DMS114 treated with DMSO at 0.1 percent for 48 hours (cell line): ENCODE measurements around the gene SETBP1.

Experiments used
- DNase-seq: peaks from one replicate; lab custom pipeline; 2025; ENCODE audit not compliant: unreplicated experiment; lab: John Stamatoyannopoulos, UW

Gene SETBP1

DNA sequence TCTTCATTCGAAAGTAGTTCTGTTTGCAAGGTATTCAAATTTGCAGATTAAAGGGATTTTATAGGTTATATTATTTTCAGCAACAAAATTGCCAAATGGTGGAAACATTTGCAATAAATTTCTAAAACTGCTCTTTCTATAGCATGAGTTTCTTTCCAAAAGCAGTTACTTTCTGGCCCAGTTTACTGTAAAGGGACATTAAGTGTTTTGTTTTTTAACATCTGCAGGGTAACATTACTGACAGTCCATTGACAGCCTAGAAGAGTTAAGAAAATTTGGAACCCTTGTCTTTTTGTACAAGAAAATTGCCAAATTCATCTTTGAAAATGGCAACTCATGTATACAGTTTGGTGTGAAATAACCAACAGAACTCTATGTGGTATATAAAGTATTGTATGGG, 375.1 kb downstream of the SETBP1 start:
- no peak for DNase-seq

DNA sequence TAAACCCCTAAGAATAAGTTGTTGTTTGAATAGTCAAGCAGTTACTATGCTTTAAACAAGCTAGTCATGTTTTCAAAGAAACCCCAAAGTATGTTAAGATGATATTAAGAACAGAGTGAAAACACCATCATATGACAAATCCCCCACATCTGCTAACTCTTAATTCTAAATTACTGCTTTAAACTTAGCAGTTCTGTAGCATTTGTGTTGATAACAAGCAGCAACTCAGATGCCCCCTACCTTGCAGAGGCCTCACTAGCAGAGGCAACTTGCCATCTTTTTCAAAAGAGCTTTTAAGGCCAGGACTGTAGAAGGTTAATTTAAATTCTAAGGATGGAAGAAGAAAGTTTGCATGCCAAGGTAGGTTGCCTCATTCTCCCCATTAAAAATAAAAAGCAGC, 376.2 kb downstream of the SETBP1 start:
- DNase-seq, result no peak

DNA sequence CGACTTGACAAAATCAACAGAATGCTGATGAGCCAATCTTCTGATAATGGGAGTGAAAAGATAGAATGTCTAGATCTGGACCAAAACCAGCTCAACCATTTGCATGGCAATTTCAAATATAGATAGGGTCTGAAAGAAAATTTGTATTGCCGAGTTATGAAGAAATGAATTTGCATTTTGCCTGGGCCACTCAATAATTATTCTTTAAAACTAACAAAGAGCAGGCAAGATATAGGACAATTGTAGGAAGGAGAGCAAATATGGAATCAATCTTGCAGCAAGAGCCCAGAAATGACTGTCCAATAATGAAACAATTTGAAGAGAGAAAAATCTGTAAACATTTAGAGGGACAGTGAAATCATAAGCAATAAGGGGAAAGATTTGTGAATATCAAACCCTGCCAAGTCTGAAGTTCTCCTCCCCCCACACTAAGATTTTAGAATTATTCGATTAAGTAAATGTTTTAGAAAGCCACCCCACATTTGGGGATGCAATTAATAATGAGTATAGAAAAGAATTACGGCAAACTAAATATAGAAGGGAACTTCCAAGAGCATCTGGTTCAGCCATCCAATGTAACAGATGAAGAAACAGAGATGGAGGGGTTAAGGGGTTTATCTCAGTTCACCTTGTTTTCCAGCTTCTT, 377.4 kb downstream of the SETBP1 start:
- no peak for DNase-seq

DNA sequence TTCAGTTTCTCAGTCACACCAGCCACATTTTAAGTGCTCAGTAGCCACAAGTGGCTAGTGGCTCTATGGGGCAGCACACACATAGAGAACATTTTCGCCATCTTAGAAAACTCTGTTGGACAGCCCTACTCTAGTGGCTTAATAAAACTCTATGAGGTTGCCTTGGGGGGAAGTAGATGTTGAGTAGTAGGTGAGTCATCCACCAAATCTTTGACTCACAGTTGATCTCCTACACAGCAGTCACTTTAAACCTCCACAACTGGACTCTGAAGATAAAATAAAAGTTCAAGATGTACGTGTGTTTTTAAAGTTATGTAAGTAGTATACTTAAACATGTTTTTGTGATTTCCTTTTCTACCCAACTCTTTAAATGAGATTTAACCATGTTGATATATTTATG, 379.0 kb downstream of the SETBP1 start:
- no peak for DNase-seq

DNA sequence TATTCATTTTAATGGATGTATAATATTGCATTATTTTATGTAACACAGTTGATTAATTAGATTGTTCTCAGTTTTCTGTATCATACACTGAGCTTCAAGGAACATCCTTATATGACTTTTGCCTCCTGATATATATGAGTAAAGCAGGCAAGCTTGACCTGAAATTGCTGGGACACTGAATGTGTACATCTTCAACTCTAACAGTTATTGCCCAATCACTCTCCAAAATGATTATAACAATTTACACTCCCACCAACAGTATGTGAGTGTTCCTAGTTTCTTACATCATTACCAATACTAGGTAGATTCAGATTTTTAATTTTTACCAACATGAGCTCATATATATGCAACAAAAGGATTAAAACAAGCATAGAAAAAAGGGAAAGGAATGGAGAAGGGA, 379.4 kb downstream of the SETBP1 start:
- DNase-seq, result no peak

DNA sequence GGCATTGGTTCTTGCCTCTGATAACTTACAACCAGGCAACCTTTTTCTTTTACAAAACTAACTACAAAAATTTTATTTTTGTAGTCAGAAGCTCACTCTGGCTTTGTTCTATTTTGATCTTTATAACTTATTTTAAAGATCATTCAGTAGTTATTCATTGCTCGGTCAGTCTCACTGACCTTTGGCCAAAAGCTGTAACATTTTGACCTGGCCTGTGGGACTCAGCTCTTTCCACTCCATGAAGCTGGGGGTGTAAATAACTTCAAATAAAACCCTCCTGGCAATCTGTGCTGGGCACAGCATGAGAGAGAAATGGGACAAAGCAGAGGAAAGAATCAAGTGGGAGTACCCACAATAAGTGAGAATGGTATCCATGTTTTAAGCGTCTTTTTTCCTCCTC, 380.7 kb downstream of the SETBP1 start:
- no peak for DNase-seq

DNA sequence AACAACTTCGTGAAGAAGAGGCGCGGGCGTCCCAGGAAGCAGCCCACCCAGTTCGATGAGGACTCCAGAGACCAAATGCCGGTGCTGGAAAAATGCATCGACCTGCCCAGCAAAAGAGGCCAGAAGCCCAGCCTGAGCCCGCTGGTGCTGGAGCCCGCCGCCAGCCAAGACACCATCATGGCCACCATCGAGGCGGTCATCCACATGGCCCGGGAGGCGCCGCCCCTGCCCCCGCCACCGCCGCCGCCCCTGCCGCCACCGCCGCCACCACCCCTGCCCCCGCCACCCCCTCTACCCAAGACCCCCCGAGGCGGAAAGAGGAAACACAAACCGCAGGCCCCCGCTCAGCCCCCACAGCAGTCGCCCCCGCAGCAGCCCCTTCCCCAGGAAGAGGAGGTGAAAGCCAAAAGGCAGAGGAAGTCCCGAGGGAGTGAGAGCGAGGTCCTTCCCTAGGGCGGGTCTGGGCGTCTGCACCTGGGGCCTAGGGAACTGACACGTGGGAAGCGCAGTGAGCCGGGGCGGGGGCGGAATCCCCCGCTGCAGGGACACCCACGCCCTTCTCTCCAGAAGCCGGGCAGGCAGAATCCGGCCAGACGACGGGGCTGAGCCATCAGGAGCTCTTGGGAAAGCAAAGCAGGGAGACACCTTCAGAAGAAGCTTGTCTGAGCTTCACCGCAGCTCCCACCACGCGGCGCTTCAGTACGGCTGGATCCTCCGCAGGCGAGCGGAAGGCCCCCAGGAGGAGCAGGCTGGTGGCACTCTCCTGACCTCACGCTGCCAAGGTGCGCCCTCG, 382.8 kb downstream of the SETBP1 start:
- DNase-seq, result no peak

DNA sequence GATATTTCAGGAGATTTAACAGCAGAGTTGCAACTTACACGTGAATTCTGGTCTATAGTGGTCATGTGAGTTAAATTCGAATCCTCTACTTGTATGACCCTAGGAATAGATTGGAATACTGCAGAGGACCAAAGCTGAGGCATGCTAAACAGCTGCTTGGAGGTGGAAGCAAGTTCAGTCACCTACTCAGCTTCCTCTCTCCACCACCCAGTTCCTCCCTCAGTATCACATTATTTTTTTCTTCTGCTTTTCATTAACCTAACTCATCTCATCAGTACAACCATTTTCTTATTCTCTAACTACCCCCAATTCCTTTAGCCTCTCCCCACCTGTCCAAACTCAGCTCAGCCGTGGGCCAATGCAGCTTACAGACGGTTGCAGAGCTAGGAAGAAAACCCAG, 385.5 kb downstream of the SETBP1 start:
- DNase-seq, result no peak

DNA sequence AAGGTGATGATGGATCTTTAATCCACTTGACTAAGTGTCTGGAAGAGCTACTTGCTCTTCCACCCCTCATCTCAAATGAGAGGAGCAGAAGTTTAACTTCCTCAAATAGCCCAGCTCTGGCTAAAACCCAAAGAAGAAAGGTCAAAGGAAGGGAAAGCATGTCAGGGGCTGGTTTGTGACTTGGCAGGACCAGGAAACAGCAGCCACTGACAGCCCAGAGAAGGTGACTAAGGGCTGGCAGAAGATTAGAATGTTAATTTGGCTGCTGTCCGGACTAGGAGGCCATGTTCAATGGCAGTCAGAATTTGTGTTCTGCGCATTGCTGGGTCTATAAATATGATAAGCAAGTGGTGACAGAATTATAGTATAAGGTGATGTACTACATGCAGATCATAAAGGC, 386.2 kb downstream of the SETBP1 start:
- no peak for DNase-seq

DNA sequence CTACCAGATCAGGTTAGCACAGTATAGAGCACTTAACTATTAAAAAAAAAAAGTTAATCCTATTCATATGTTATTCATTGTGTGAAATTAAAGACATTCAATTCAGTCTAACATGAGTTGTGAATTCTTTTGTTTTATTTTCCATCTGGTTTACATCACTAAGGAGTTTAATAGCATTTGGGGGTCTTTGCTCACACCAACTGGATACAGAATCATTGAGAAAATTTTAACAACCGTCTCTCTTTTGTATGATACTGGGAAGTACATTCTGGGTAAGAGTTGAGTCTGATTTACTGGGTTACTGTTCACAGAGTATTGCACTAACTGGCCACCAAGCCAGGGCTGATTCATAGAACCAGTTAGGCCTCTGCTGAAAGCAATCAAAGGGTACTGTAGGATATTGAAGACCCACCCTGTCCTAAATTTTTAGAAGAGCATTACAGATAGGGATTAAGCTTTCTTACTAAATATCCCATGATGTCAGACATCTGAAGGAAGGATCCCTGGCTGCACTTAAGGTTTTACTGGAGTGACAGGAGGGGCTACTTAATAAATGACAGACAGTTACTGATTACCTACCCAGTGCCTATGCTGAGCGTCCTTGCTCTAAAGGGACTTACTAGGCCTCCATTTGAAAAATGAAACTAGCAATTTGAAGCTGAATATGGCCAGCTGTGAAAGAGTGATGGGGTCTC, 387.9 kb downstream of the SETBP1 start:
- DNase-seq, result no peak

DNA sequence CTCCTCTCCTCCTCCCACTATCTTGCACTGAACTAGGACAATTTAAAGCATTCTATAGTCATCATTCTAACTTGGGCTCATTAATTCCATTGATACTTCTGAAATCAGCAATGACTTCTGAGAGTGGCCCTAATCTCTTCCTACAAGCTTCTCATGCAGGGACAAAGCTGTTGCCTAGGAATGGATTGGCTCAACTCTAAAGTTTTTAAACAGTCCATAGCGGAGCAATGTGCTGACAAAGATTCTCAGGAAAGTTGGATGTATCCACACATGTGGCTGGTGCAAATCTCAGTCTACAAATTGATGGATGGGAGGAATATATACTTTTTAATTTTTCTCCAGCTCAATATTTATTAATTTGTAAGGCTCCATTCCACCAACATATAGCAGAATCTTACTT, 388.9 kb downstream of the SETBP1 start:
- DNase-seq, result no peak

DNA sequence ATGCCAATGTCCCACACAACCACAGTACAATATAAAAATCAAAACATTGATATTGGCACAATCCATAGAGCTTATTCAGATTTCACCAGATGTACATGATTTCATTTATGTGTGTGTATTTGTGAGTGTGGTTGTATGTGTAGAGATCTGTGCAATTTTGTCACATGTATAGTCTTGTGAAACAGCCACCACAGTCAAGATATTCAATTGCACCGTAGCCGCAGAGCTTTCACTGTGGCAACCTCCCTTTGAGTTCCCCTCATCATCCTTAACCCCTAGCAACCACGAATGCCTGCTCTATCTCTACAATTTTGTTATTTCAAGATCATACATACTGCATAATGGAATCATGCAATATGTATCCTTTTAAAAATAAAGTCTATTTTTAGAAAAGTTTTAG, 391.3 kb downstream of the SETBP1 start:
- no peak for DNase-seq

DNA sequence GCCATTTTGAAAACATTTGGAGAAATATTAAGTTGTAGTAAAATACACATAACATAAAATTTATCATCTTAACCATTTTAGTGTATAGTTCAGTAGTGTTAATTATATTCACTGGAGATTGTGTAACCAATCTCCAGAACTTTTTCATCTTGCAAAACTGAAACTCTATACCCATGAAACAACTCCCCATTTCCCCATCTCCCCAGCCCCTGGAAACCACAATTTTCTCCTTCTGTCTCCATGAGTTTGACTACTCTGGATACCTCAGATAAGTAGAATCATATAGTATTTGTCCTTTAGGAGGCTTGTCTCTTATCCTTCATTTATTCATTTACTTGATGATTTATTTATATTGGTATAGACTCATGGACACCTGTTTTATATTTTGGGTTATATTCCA, 392.9 kb downstream of the SETBP1 start:
- no peak for DNase-seq

DNA sequence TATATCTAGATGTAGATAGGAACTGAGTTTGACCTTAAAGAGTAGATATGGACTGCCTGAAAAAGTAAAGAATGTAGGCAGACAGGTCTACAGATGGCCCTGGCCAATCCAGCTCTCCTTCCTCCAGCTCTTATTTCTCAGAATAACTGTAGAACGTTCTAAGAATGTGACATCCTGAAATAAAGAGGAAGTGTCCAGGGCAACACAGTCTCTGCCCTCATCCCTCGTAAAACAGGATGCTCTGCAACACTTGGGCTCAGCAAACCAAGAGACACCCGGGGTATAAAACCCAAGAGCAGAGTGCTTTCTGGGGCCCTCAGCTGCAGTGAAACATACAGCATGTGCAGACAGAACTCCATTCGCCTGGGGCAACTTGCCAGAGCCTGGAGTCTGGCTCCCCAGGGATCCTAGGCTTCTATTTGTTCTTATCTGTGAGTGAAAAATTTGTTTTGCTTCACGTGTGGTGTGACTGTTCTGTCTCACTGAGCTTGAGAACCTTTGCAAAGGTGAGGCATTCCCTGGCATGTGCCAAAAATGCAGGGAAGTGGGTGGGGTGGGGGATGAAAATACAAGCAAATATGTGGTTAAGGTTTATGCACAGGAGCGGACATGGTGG, 401.0 kb downstream of the SETBP1 start:
- no peak for DNase-seq

DNA sequence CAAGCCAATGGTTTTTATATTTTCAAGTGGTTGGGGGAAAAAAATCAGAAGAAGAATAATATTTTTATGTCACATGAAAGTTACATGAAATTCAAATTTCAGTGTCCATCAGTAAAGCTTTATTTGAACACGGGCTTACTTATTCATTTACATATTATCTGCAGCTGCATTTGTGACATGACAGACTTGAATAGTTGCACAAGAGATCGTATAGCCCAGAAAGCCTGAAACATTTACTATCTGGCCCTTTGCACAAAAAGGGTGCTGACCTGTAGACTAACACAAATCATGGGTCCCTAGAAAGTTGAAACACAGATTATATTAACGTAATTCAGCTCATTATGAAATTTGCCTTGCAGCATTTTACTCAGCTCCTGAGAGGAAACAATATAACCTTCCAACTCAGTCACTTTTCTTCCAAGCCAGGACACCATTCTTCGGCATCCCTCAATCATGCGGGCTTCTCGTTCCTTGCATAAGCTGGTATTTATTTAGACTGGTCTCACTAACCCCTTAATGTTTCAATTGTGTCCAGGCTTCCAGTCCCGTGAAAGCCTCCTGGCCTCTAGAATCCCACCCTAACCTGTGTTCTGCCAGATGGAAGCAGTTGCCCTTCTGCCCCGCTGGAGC, 402.7 kb downstream of the SETBP1 start:
- DNase-seq, result no peak

DNA sequence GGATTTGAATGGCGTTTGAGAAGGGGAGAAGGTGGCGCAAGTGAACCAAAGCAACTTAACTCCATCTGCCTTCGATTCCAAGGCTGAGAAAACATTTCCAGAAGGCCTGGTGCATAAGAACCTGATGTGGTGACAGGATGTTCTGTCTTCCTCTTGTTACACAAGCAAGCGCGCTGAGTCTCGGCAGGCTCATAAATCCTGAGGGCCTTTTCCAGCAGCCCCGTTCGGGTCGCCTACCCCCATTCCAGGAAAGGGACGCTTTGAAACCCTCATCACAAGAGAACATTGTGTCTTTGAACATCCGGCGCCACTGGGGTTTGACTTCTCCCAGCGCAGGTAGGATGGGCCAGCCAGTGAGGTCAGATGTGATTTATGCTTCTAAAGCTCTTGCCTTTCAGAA, 403.5 kb downstream of the SETBP1 start:
- DNase-seq, result no peak

DNA sequence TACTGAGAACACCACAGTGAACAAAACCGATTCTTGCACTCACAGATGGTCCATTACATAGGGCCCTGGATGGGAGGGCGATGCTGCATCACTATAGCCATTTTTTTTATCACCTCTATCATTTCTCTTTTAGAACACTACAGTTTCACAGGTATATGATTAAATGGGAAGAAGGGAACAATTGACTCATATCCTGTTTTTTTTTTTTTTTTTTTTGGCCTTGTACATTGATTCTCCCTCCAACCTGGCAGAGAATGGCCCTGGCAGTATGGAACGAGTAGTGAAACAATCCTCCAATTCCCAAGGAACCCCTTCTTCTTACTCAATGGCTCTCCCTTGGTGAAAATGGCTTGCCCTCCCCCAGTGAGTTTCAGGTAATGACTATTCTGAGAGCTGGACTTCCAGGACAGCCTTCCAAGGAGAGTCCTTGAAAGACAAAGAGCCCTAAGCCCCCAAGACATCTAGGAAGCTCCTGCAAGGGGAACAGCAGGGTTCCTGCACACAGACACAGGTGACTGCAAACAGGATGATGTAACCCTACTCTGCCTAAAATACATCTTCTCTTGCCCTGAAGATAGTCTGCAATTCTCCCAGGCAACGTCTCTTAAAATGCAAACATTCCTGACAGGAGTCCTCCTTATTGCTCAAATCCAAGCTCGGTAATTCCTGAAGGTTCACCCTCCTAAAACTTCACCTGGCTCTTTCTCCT, 405.4 kb downstream of the SETBP1 start:
- no peak for DNase-seq

DNA sequence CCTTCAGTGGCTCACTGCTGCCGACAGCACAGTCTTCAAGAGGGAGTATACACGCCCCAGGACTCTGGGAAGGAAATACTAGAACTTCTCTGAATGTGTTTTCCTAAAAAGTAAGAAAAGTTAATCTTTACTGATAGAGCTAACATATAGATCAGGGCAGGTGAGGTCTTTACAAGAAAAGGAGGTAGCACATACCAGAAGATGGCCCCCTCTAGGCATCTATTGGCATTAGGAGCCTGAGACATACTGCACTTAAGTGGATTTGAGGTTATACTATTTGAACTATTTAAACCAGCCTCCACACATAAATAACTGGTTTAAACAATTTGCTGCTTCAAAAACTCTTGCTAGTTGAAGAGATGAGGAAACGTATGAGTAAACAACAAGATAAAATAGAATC, 406.1 kb downstream of the SETBP1 start:
- no peak for DNase-seq

DNA sequence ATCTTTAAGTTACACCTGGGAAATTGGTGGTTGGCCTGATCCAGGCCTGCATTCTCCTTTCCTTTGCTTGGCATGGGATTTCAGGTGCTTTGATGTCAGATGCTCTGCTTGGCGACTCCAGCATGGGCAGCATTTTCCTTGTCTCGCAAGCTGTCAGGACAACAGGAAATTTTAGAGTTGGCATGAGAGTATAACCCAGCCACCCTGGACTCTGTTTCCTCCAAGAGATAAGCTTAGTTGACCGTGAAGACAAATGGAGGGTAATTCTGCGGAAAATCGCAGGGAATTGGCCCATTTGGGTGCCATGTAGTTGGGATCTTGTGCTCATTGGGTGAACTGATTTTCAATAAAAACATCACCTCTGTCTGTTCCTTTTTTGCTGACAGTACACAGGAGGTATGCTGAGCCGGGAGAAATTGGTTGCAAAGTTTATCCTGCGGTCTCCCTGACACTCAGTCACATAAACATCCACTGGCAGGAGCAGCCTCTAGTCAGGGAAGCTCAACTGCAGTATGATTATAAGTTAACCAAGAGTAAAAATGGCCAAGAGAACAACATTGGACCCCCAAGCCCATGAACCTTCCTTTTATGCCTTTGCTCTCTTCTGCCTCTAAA, 409.9 kb downstream of the SETBP1 start:
- DNase-seq, result no peak

DNA sequence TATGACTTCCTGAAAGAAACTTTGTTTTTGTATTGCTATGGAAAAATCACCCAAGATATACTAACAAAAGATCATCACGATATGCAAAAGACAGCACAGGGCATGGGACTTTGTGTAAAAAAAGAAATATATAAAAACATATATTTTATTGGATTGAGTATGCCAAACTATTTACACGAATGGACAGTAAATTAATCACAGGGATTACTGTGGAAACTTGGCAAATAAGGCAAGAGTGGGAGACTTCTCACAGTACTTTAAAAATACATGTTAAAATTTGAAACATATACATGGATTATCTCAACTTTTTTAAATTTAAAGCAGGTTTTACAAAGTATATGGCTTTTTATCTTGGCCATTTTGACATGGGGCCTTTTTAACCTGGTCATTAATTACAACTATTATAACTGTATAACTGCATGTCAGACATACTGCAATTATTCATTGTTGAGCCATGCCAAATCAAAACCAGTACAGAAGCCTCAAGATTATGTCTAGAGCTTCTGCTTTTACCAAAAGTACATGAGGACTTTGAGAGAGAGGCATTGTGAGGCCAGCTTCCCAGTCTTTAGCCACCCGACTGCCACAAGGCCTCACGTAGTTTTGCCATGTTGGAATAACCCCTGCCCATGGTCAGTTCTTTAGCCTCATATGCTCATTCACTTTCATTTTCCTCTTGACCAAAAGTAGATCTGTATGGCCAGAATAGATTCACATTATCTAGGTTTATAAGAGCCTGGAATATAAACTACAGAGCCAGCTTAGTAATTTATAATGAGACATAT, 419.8 kb downstream of the SETBP1 start:
- no peak for DNase-seq
